ENCODE data around the gene IGFBP5.

The IGFBP5 gene

GRCh38 chr2:216690456-216690852 lies 4.9 kb downstream of the IGFBP5 start:
- TF ChIP-seq CREB5 (CRISPR knock-in tag; IDR thresholded peaks at IDR 0.05; ENCODE audit: low read depth) (no peak), ZNF70 (CRISPR knock-in tag; IDR thresholded peaks at IDR 0.05) (no peak), OSR1 (CRISPR knock-in tag; IDR thresholded peaks at IDR 0.05) (no peak), PPARA (CRISPR knock-in tag; IDR thresholded peaks at IDR 0.05; ENCODE audit: borderline replicate concordance) (no peak), ISL1 (CRISPR knock-in tag; IDR thresholded peaks at IDR 0.05) (no peak), TSHZ2 (CRISPR knock-in tag; IDR thresholded peaks at IDR 0.05) (no peak)
- TF ChIP-seq, protein P1, sequence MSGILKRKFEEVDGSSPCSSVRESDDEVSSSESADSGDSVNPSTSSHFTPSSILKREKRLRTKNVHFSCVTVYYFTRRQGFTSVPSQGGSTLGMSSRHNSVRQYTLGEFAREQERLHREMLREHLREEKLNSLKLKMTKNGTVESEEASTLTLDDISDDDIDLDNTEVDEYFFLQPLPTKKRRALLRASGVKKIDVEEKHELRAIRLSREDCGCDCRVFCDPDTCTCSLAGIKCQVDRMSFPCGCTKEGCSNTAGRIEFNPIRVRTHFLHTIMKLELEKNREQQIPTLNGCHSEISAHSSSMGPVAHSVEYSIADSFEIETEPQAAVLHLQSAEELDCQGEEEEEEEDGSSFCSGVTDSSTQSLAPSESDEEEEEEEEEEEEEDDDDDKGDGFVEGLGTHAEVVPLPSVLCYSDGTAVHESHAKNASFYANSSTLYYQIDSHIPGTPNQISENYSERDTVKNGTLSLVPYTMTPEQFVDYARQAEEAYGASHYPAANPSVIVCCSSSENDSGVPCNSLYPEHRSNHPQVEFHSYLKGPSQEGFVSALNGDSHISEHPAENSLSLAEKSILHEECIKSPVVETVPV (CRISPR knock-in tag; IDR thresholded peaks at IDR 0.05), result no peak
- no peak for ATAC-seq

DNA sequence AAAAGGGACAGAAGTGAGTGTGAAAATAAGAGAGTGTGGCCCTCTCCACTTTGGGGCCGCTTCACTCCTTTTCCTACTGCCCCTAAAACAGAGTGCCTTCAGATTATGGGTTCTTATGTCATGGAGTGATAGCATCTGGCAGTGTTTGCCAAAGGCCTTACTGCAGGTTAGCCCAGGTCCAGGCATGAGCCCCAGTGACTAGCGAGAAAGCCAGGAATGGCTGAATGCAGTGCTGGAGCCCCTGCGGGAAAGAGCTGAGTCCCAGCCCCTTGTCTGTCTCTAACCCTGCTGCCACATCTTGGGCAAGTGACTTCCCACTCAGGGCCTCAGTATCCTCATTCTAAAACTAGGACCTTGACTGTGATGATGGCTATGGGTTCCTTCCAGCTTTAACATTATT lies 6.0 kb downstream of the IGFBP5 start:
- no peak for ATAC-seq
- TF ChIP-seq ARNTL (CRISPR knock-in tag; IDR thresholded peaks at IDR 0.05; ENCODE audit: borderline replicate concordance, low read depth) (no peak), ZNF565 (CRISPR knock-in tag; conservative IDR thresholded peaks at IDR 0.05; ENCODE audit: low read depth) (no peak), CREB5 (CRISPR knock-in tag; IDR thresholded peaks at IDR 0.05; ENCODE audit: low read depth) (no peak), ZNF70 (CRISPR knock-in tag; IDR thresholded peaks at IDR 0.05) (no peak), RARB (CRISPR knock-in tag; IDR thresholded peaks at IDR 0.05) (no peak), SNAI2 (CRISPR knock-in tag; IDR thresholded peaks at IDR 0.05) (no peak), PPARA (CRISPR knock-in tag; IDR thresholded peaks at IDR 0.05; ENCODE audit: borderline replicate concordance) (no peak), BACH2 (CRISPR knock-in tag; IDR thresholded peaks at IDR 0.05; ENCODE audit: borderline replicate concordance) (no peak), TOX (CRISPR knock-in tag; IDR thresholded peaks at IDR 0.05; ENCODE audit: borderline replicate concordance) (no peak), PATZ1 (CRISPR knock-in tag; IDR thresholded peaks at IDR 0.05; ENCODE audit: borderline replicate concordance) (no peak)

GRCh38 chr2:216688731-216689340 lies 6.5 kb downstream of the IGFBP5 start:
- TF ChIP-seq CREB5 (CRISPR knock-in tag; IDR thresholded peaks at IDR 0.05; ENCODE audit: low read depth) (no peak), SNAI2 (CRISPR knock-in tag; IDR thresholded peaks at IDR 0.05) (no peak), ZFP30 (CRISPR knock-in tag; IDR thresholded peaks at IDR 0.05) (no peak), TSHZ2 (CRISPR knock-in tag; IDR thresholded peaks at IDR 0.05) (no peak), ZNF70 (CRISPR knock-in tag; IDR thresholded peaks at IDR 0.05) (no peak), OSR1 (CRISPR knock-in tag; IDR thresholded peaks at IDR 0.05) (no peak), CSDC2 (CRISPR knock-in tag; IDR thresholded peaks at IDR 0.05) (no peak), TOX (CRISPR knock-in tag; IDR thresholded peaks at IDR 0.05; ENCODE audit: borderline replicate concordance) (no peak), PATZ1 (CRISPR knock-in tag; IDR thresholded peaks at IDR 0.05; ENCODE audit: borderline replicate concordance) (no peak), ARNTL (CRISPR knock-in tag; IDR thresholded peaks at IDR 0.05; ENCODE audit: borderline replicate concordance, low read depth) (no peak), ISL1 (CRISPR knock-in tag; IDR thresholded peaks at IDR 0.05) (no peak)
- TF ChIP-seq, protein P2, sequence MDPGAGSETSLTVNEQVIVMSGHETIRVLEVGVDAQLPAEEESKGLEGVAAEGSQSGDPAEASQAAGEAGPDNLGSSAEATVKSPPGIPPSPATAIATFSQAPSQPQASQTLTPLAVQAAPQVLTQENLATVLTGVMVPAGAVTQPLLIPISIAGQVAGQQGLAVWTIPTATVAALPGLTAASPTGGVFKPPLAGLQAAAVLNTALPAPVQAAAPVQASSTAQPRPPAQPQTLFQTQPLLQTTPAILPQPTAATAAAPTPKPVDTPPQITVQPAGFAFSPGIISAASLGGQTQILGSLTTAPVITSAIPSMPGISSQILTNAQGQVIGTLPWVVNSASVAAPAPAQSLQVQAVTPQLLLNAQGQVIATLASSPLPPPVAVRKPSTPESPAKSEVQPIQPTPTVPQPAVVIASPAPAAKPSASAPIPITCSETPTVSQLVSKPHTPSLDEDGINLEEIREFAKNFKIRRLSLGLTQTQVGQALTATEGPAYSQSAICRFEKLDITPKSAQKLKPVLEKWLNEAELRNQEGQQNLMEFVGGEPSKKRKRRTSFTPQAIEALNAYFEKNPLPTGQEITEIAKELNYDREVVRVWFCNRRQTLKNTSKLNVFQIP (CRISPR knock-in tag; IDR thresholded peaks at IDR 0.05; ENCODE audit: borderline replicate concordance, low read depth), result no peak
- ATAC-seq, result no peak
